Upper lobe of right lung (tissue), 1 donor: Measurements from ENCODE around the gene POFUT1. TPM values are rescaled to one million over a fixed set of nuclear protein-coding genes. Genes with fewer than 3 reads are reported as not detected.

Experiments used
- ATAC-seq: fragments of 200-7000 bp; cut with Tn5 transposase; one replicate; pipeline ENCODE4 v1.9.1; 2020; ENCODE audit warnings: mild to moderate bottlenecking, moderate library complexity
- DNase-seq: peaks from one replicate; pipeline ENCODE4 v3.0.0-alpha.2; 2020
- H3K27ac ChIP-seq: fragments of 200-600 bp; one replicate; pipeline ENCODE4 v1.8.0; 2022
- H3K27me3 ChIP-seq: fragments of 200-600 bp; one replicate; pipeline ENCODE4 v1.8.0; 2022; ENCODE audit warnings: mild to moderate bottlenecking
- H3K36me3 ChIP-seq: fragments of 200-600 bp; one replicate; pipeline ENCODE4 v1.8.0; 2022
- H3K4me1 ChIP-seq: fragments of 200-600 bp; one replicate; pipeline ENCODE4 v1.8.0; 2022
- H3K4me3 ChIP-seq: fragments of 200-600 bp; one replicate; pipeline ENCODE4 v1.8.0; 2022; ENCODE audit warnings: mild to moderate bottlenecking
- H3K9me3 ChIP-seq: fragments of 200-600 bp; one replicate; pipeline ENCODE4 v1.8.0; 2022
- intact Hi-C: fragments of 100-400 bp; cut with DNase I; formaldehyde crosslinking; loops from one replicate; pipeline ENCODE4 v1.11.0; 2022
- total RNA-seq: library from RNA; stranded (reverse); fragmentation: NEBNext Ultra II Directional; extraction: Animal tissue kit (Norgen Biotek cat#: 25700); gene quantifications from one replicate; pipeline ENCODE4 v1.2.1, GENCODE V29; 2021
- TF ChIP-seq, protein P1 (sequence below): fragments of 200-600 bp; IDR thresholded peaks from one replicate; pipeline ENCODE4 v1.8.0; 2022; ENCODE audit warnings: antibody characterized with exemption
- donor health status: DM: no; HTN: yes; CAD: no; lungs with severe emphysema.

POFUT1 gene
- total RNA-seq, 1 donor from 2014 or later = 31.5 TPM

DNA sequence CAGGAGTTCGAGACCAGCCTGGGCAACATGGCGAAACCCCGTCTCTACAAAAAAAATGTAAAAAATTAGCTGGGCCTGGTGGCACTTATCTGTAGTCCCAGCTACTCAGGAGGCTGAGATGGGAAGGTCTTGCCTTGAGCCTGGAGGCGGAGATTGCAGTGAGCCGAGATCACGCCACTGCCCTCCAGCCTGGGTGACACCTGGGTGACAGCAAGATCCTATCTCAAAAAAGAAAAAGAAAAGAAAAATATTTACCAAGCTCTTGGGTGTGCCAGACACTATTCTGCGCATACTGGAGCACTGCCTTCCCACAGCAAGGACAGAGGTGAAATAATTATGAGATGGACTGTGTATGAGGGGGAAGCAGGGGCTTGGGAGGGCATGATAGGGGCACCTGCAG is 19.6 kb downstream of the POFUT1 start:
- TF ChIP-seq, protein P1, sequence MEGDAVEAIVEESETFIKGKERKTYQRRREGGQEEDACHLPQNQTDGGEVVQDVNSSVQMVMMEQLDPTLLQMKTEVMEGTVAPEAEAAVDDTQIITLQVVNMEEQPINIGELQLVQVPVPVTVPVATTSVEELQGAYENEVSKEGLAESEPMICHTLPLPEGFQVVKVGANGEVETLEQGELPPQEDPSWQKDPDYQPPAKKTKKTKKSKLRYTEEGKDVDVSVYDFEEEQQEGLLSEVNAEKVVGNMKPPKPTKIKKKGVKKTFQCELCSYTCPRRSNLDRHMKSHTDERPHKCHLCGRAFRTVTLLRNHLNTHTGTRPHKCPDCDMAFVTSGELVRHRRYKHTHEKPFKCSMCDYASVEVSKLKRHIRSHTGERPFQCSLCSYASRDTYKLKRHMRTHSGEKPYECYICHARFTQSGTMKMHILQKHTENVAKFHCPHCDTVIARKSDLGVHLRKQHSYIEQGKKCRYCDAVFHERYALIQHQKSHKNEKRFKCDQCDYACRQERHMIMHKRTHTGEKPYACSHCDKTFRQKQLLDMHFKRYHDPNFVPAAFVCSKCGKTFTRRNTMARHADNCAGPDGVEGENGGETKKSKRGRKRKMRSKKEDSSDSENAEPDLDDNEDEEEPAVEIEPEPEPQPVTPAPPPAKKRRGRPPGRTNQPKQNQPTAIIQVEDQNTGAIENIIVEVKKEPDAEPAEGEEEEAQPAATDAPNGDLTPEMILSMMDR = no peak
- intact Hi-C loops = no loop called here
- no peaks in the 10 kb centered on the region for H3K27me3 ChIP-seq
- peaks cover 46% of the 10 kb centered on the region for H3K36me3 ChIP-seq
- H3K9me3 ChIP-seq = no peaks in the 10 kb centered on the region
- ATAC-seq (peak; percentile 27), DNase-seq (no peak)
- peak overlapping the region; percentile 68 for H3K27ac ChIP-seq
- H3K4me3 ChIP-seq = no peak overlapping the region
- H3K4me1 ChIP-seq = peaks cover 20% of the 10 kb centered on the region

- peak overlapping the region; percentile 68 for H3K27ac ChIP-seq
- DNase-seq = peak; percentile 68
Measured at GRCh38 chr20:32227744-32228688, 20.3 kb downstream of the POFUT1 start.

GRCh38 chr20:32229251-32229747 is 21.6 kb downstream of the POFUT1 start:
- no peak for DNase-seq
- Histone ChIP-seq H3K4me3 (no peak overlapping the region), H3K36me3 (peaks cover 40% of the 10 kb centered on the region), H3K4me1 (peaks cover 23% of the 10 kb centered on the region), H3K27me3 (no peaks in the 10 kb centered on the region), H3K9me3 (no peaks in the 10 kb centered on the region), H3K27ac (no peak overlapping the region)
- TF ChIP-seq, protein P1 = no peak
- ATAC-seq = no peak
- intact Hi-C loops = no loop called here

More at GRCh38 chr20:32227744-32228688, 20.3 kb downstream of the POFUT1 start:
- Histone ChIP-seq H3K4me3 (no peak overlapping the region), H3K9me3 (no peaks in the 10 kb centered on the region), H3K36me3 (peaks cover 47% of the 10 kb centered on the region), H3K4me1 (peaks cover 23% of the 10 kb centered on the region), H3K27me3 (no peaks in the 10 kb centered on the region)
- intact Hi-C loops = no loop called here
- TF ChIP-seq, protein P1 = no peak
- ATAC-seq = peak; percentile 78

DNA sequence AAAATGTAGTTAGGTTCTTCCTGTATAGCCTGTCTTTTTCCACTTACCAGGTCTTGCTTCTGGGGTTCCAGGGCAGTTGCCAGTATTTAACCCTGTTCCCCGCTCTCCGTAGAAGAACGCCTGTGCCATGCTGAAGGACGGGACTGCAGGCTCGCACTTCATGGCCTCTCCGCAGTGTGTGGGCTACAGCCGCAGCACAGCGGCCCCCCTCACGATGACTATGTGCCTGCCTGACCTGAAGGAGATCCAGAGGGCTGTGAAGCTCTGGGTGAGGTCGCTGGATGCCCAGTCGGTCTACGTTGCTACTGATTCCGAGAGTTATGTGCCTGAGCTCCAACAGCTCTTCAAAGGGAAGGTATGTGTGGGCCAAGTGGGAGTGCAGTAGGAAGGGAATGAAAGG is 23.0 kb downstream of the POFUT1 start:
- H3K4me3 ChIP-seq = no peak overlapping the region
- no peaks in the 10 kb centered on the region for H3K9me3 ChIP-seq
- H3K36me3 ChIP-seq = peaks cover 54% of the 10 kb centered on the region
- H3K4me1 ChIP-seq = peaks cover 23% of the 10 kb centered on the region
- DNase-seq (no peak), ATAC-seq (no peak)
- H3K27me3 ChIP-seq = no peaks in the 10 kb centered on the region
- TF ChIP-seq, protein P1 = no peak
- intact Hi-C loops = no loop called here
- no peak overlapping the region for H3K27ac ChIP-seq

DNA sequence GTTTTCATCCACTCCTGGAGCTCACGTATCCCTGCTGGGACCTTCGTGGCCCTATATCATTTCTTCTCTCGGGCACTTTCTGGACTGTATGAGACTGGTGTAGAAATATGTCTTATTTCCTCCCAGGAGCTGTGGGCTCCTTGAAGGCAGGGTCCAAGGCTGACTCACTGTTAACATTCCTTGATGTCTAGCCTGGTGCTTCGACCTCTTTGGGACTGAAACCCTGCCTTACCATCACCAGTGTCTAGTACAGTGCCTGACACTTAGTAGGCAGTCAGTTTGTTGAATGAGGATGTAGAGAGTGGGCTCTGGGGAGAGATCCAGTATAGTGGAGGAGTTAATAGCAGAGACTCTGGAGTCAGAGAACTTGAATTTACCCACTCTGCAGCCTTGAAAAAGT is 23.6 kb downstream of the POFUT1 start:
- DNase-seq = no peak
- Histone ChIP-seq H3K27me3 (no peaks in the 10 kb centered on the region), H3K4me1 (peaks cover 23% of the 10 kb centered on the region), H3K36me3 (peaks cover 56% of the 10 kb centered on the region), H3K9me3 (no peaks in the 10 kb centered on the region), H3K4me3 (no peak overlapping the region), H3K27ac (no peak overlapping the region)
- intact Hi-C loops = no loop called here
- ATAC-seq = no peak
- TF ChIP-seq, protein P1 = no peak
